ENCODE results near the gene MRPL17.
"Not testable (repeated sequence)": the region's sequence is repeated elsewhere in the genome, so short reads cannot be mapped to it uniquely, and the experiment has no call there.

Gene MRPL17
- 12.0 reads per million, percentile 35 among the genes with 10 or more reads in this experiment for total RNA-seq

DNA sequence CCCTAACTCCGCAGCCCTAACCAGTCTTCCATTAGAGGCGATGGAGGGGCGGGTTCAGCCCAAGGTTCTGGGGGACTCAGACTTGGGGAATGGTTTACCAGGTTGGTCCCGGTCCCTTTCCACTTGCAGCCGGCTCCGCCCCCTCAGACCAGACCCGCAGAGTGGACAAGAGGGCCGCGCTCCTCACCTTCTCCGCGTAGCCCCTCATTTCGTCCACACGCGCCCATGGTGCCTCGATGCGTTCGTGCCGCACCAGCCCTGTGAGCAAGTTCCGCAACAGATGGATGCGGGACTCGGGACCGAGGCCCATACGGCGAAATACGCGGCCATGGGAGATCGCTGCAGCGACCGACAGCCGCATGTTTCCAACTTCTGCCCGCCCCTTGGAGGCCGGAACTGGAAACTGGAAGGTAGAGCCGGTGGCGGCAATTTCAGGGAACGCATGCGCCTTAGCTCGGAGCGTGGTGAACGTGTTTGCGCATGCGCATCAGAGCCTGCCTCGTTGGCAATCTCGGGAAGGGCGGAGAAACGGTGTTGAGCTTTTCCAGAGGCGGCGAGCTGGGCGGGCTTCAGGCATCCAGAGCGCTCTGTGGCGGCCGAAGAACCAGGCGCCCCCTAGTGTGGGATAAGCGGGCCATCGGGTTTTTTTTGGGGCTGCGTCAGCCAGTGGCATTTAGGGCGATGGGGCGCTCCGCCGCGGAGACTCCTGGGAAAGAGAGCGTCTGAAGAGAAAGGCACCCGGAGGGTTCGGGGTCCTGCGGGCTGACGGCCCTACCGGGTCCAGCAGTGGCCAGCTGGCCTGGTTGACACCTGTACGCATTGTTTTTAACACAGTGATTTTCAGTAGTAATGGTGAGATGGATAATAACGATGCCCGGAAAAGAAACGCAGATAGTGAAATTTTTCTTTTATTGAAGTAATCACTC lies at the start of gene MRPL17:
Gene MRPL17 (minus strand): TSS at position 405 of the 926 bp plus-strand sequence. CDS start 44 bp downstream, at position 361.
- DNase-seq: peak; percentile 99

DNA sequence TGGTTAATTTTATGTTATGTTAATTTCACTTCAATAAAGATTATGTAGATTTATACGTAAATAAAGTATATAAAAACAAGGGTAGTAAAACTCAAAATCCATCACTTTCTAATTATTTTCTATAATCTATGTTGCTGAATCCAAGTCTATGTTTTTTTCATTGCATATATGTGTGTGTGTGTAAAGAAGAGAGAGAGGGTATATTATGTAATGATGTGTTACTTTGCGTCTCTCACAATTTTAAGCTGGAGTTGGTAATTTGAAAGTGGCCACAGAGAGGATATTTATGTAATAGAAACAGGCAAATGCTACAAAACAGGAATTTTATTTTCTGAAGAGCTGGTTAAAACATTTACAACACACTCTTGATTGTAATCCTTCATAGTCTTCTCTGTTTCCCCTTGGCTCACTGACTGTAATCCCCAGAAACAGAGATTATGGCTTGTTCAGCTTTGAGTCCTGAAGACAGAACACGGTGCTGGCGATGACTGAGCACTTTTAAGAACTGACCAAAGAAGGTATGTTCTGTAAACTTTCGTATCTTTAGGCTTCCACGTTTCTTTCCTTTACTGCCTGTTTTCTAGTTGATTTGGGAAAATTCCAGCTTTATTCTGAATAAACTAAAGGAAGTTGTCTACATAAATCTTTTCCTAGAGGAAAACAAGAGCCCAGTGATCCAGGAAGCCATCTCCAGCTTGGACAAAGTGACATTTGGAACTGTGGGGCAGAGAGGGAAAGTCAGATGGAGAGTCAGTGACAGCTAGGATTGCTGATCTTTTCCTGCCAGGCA lies 45.0 kb upstream of the MRPL17 start:
- no peak for DNase-seq

GRCh38 chr11:6725386-6725896 lies 42.3 kb upstream of the MRPL17 start:
- no peak for DNase-seq

- no peak for DNase-seq
Observed at GRCh38 chr11:6724013-6724412, 40.9 kb upstream of the MRPL17 start.

- DNase-seq: no peak
Observed at GRCh38 chr11:6721343-6721742, 38.2 kb upstream of the MRPL17 start.

- no peak for DNase-seq
Observed at GRCh38 chr11:6719576-6719975, 36.4 kb upstream of the MRPL17 start.

DNA sequence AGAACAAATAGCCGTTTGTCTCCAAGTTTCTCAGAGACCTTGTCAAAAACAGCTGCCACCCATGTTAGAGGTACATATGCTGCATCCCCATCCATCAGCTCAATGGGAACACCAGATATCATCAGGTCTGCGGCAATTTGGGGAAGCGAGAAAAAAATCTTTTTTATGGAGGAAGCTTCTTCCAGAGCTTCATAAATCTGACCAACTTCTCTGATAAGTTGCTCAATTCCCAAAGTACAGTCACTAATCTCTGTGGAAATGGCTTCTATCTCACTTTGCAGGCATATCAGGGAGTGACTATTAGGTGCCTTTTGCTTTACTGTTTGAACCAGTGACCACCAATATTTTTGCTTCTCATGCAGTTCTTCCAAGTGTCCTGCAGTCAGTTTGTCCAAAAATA lies 34.3 kb upstream of the MRPL17 start:
- DNase-seq: no peak

GRCh38 chr11:6711552-6711951 lies 28.4 kb upstream of the MRPL17 start:
- not testable (repeated sequence) for DNase-seq

DNA sequence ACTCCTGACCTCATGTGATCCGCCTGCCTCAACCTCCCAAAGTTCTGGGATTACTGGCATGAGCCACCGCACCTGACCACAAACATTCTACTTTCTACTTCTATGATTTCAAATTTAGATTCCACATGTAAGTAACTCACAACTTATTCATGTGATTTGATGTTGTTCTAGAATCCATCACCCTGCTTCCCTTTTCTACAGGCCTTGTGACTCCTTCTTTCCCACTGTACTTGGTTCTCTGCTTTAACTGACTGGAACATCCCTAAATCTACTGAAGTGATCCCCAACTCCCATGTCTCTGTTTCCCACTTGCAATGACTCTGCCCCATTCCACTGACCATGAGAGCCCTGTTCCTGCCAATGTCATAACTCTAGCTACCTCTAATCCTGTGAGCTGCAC lies 25.7 kb upstream of the MRPL17 start:
- no peak for DNase-seq

DNA sequence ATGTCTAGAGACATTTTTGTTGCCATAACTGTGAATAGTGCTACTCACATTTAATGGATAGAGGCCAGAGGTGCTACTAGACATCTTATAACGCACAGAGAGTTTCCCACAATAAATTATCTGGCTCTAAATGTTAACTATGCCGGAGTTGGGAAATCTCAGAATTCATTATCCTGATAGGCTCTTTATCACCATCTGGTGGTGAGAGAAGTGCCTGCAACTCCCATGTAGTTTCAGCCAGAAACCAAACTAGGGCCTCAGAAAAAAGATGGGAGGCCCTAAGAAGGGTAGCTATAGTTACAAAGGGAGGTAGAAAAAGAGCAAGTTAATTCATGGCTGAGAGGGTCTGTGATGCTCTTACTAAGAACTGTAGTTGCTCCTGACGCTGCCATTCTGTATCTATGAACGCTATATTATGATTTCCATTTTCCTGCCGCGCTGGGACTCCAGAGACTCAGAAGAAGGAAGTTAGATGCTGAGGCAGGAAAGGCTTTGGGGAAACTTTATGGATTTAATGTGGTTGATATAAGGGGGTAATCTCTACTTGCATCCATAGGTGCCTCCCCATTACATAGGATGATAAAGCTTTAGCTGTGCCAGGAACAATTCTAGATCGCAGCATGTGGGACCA lies 22.9 kb upstream of the MRPL17 start:
- peak; percentile 17 for DNase-seq

GRCh38 chr11:6703247-6704063 lies 20.3 kb upstream of the MRPL17 start:
- DNase-seq: no peak

DNA sequence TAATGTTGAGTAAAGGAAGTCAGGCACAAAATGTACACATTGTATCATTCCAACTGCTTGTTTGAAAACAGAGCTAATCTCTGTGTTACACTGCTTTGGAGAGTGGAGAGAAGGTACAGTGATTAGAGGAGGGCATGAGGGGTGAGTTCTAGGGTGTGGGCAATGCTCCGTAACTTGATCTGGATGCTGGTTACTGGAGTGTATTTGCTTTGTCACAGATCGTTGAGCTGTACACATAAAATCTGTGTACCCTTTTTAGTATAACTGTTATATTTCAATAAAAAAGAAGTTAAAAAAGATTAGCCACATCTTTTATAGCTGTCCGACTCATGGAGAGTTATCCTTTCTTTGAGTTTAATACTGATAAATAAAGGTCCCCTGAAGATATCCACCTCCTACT lies 18.8 kb upstream of the MRPL17 start:
- DNase-seq: not testable (repeated sequence)

DNA sequence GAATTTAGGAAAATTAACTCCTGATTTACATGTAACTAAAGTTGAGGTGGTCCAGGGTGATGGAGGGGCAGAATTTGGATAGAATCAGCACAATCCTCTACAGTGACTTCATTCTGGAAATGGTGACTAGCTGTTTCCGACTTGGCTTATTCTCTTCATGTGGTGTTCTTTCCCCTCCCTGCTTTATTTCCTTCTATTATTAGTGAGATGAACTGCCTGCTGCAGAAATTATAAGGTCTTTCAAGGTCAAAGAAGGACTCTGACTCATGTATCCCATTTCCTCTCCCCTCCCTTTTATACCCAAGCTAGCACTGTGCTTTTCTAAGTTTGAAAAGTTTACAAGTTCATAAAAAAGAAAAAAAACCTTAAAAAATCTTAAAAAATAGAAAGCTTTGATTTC lies 12.2 kb upstream of the MRPL17 start:
- DNase-seq: no peak

DNA sequence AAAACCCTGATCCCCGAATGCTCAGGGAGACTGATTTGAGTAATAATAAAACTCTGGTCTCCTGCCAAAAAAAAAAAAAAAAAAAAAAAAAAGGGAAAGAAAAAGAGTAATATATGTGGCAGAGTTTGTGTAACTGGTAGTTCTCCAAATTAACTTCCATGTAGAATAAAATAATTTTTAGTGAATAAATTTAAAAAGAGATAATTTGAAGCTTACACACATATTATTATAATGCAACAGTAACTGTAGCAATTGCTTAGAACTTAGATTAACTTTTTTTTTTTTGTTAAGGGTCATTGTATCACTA lies 11.0 kb upstream of the MRPL17 start:
- no peak for DNase-seq

GRCh38 chr11:6693342-6694228 lies 10.4 kb upstream of the MRPL17 start:
- peak; percentile 39 for DNase-seq

- no peak for DNase-seq
Observed at GRCh38 chr11:6692128-6692527, 9.0 kb upstream of the MRPL17 start.

DNA sequence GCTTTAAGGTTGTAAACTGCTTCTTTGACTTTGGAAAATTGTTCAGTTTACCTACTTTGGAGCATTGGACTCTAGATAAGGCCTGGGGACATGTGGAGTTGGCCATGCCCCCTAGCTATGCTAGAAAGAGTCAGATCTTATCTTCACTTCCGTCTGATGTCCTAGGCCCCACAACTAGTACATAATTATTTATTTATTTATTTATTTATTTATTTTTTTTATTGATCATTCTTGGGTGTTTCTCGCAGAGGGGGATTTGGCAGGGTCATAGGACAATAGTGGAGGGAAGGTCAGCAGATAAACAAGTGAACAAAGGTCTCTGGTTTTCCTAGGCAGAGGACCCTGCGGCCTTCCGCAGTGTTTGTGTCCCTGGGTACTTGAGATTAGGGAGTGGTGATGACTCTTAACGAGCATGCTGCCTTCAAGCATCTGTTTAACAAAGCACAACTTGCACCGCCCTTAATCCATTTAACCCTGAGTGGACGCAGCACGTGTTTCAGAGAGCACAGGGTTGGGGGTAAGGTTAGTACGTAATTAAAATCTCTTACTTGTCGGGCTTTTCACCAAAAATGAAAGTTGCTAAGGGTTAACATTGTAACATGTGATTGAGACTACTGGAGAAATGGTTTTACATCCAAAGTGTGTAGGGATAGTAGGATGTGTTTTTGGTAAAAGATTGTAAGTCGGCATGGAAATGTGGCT lies 7.4 kb upstream of the MRPL17 start:
- not testable (repeated sequence) for DNase-seq

- no peak for DNase-seq
Observed at GRCh38 chr11:6687876-6688275, 4.7 kb upstream of the MRPL17 start.

- DNase-seq: no peak
Observed at GRCh38 chr11:6686006-6686405, 2.9 kb upstream of the MRPL17 start.

DNA sequence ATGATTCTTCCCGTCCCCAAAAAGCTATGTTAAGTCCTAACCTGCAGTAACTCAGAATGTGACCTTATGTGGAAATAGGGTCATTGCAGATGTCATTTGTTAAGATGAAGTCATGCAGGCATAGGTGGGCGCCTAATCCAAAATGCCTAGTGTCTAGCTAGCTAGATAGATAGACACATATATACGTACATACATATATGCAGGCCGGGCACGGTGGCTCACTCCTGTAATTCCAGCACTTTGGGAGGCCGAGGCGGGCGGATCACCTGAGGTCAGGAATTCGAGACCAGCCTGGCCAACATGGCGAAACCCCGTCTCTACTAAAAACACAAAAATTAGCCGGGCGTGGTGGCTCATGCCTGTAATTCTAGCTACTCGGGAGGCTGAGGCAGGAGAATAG lies 928 bp upstream of the MRPL17 start:
- not testable (repeated sequence) for DNase-seq

GRCh38 chr11:6682591-6682935 lies 577 bp downstream of the MRPL17 start:
- DNase-seq: no peak
